HCT116 (cell line): ENCODE measurements around the gene SLCO4C1. TPM values are rescaled to one million over a fixed set of nuclear protein-coding genes. Genes with fewer than 3 reads are reported as not detected.

Experiments
- ATAC-seq: fragments of 200-7000 bp; cut with Tn5 transposase; 2 replicates; pipeline ENCODE4 v1.9.1; 2020; ENCODE audit warnings: mild to moderate bottlenecking, moderate library complexity
- BruUV-seq: library from RNA; stranded (reverse); fragments of 400-500 nt; replicated peaks from 2 replicates; lab custom pipeline; 2021; lab: Mats Ljungman, UMichigan
- CTCF ChIA-PET: fragments of 300-600 bp; sonication (Branson Sonifier 250); formaldehyde crosslinking; loops from one replicate; lab custom pipeline; 2021; ENCODE audit warnings: antibody characterized with exemption; lab: Charles Lee
- POLR2A ChIA-PET: fragments of 300-600, 350-600 bp; sonication (Branson Sonifier 250); formaldehyde crosslinking; loops from one replicate; lab custom pipeline; 2021; ENCODE audit warnings: antibody characterized with exemption; lab: Charles Lee
- RAD21 ChIA-PET, 2 experiments: fragments of 300-600 bp; sonication (Branson Sonifier 250); formaldehyde crosslinking; loops; one replicate each; lab custom pipeline; 2023; ENCODE audit warnings: low total read pairs in 2 of 2; ENCODE audit not compliant: uncharacterized antibody in 2 of 2, unreplicated experiment in 2 of 2, low non-redundant PET in 1 of 2; lab: Charles Lee
- DNase-seq: peaks from one replicate; pipeline ENCODE4 v3.0.0-alpha.2; 2010; ENCODE audit warnings: low read depth, low spot score
- H2AFZ ChIP-seq: fragments of 200-600 bp; shearing (Covaris generic), sonication (generic); 2 replicates; pipeline ENCODE4 v1.6.1; 2017; ENCODE audit warnings: low read depth, mixed run types, mixed read lengths, antibody characterized with exemption, low read length; ENCODE audit not compliant: poor library complexity, severe bottlenecking
- H3K27ac ChIP-seq: 2 replicates; pipeline ENCODE4 v1.5.1; 2012; ENCODE audit warnings: low read depth, low read length
- H3K27me3 ChIP-seq: fragments of 200-600 bp; sonication (generic); 2 replicates; pipeline ENCODE4 v1.6.1; 2016; ENCODE audit warnings: mixed run types, low read length, mixed read lengths; ENCODE audit not compliant: insufficient read depth
- H3K36me3 ChIP-seq, 2 experiments: fragments of 200-500 bp in 1 of 2; fragments of 200-600 bp in 1 of 2; sonication (Bioruptor generic) in 1 of 2; sonication (generic) in 1 of 2; 2 replicates each; pipeline versions ENCODE4 v1.5.1 to v1.6.1; 2014 to 2016; ENCODE audit warnings: low read length in 2 of 2, inconsistent platforms in 1 of 2, mixed read lengths in 1 of 2, mixed run types in 1 of 2; ENCODE audit not compliant: insufficient read depth in 2 of 2, control insufficient read depth in 1 of 2
- H3K4me1 ChIP-seq, 2 experiments: fragments of 200-600 bp in 1 of 2; sonication (generic) in 1 of 2; 2 replicates each; pipeline versions ENCODE4 v1.5.1 to v1.6.1; 2012 to 2017; ENCODE audit warnings: low read length in 2 of 2, inconsistent platforms in 1 of 2, mild to moderate bottlenecking in 1 of 2, mixed read lengths in 1 of 2, mixed run types in 1 of 2, moderate library complexity in 1 of 2; ENCODE audit not compliant: insufficient read depth in 2 of 2, control insufficient read depth in 1 of 2
- H3K4me2 ChIP-seq: fragments of 200-600 bp; sonication (generic); 2 replicates; pipeline ENCODE4 v1.6.1; 2017; ENCODE audit warnings: mixed run types, low read length, mixed read lengths
- H3K4me3 ChIP-seq, 2 experiments: fragments of 200-600 bp in 1 of 2; sonication (generic) in 1 of 2; replicated peaks in 1 of 2; 2 replicates each; pipeline ENCODE4 v1.5.1; 2011 to 2016; ENCODE audit warnings: low read length in 2 of 2, control low read depth in 1 of 2, low read depth in 1 of 2, mild to moderate bottlenecking in 1 of 2, mixed read lengths in 1 of 2, mixed run types in 1 of 2
- H3K79me2 ChIP-seq: fragments of 200-600 bp; sonication (generic); 2 replicates; pipeline ENCODE4 v1.6.1; 2017; ENCODE audit warnings: mild to moderate bottlenecking, mixed run types, low read length, moderate library complexity, mixed read lengths; ENCODE audit not compliant: insufficient read depth
- H3K9ac ChIP-seq: fragments of 200-600 bp; sonication (generic); 2 replicates; pipeline ENCODE4 v1.6.1; 2016; ENCODE audit warnings: low read length, mixed read lengths
- H3K9me2 ChIP-seq: fragments of 200-600 bp; sonication (generic), shearing (Covaris generic); 2 replicates; pipeline ENCODE4 v1.6.1; 2017; ENCODE audit warnings: mixed run types, mild to moderate bottlenecking, moderate library complexity; ENCODE audit not compliant: insufficient read depth
- H3K9me3 ChIP-seq, 2 experiments: fragments of 200-500 bp in 1 of 2; fragments of 200-600 bp in 1 of 2; sonication (Bioruptor generic) in 1 of 2; sonication (generic) in 1 of 2; 2 replicates each; pipeline ENCODE4 v1.6.1; 2014 to 2017; ENCODE audit warnings: low read length in 2 of 2, mixed read lengths in 2 of 2, inconsistent platforms in 1 of 2, low read depth in 1 of 2, mild to moderate bottlenecking in 1 of 2, mixed run types in 1 of 2, moderate library complexity in 1 of 2; ENCODE audit not compliant: control insufficient read depth in 1 of 2, insufficient read depth in 1 of 2
- H4K20me1 ChIP-seq: fragments of 200-600 bp; sonication (generic), shearing (Covaris generic); 2 replicates; pipeline ENCODE4 v1.6.1; 2017; ENCODE audit warnings: mixed run types, mild to moderate bottlenecking, moderate library complexity; ENCODE audit not compliant: insufficient read depth
- CBX3 ChIP-seq: IDR thresholded peaks from 2 replicates; pipeline ENCODE4 v1.6.1; 2012; ENCODE audit warnings: low read depth
- CEBPB ChIP-seq: IDR thresholded peaks from 2 replicates; pipeline ENCODE4 v1.6.1; 2012; ENCODE audit warnings: low read depth
- EGR1 ChIP-seq: IDR thresholded peaks from 2 replicates; pipeline ENCODE4 v1.6.1; 2012; ENCODE audit warnings: low read depth
- EZH2 ChIP-seq: fragments of 200-600 bp; sonication (generic); IDR thresholded peaks from 2 replicates; pipeline ENCODE4 v1.6.1; 2017; ENCODE audit warnings: antibody characterized with exemption, mixed run types
- FOSL1 ChIP-seq: IDR thresholded peaks from 2 replicates; pipeline ENCODE4 v1.6.1; 2012; ENCODE audit warnings: low read depth
- POLR2A ChIP-seq: IDR thresholded peaks from 2 replicates; pipeline ENCODE4 v1.7.0; 2011; ENCODE audit warnings: borderline replicate concordance; ENCODE audit not compliant: insufficient read depth, insufficient read length; ENCODE audit errors: extremely low read depth
- POLR2AphosphoS5 ChIP-seq: IDR thresholded peaks from 2 replicates; pipeline ENCODE4 v1.6.1; 2011; ENCODE audit warnings: mild to moderate bottlenecking, low read depth, low read length, moderate library complexity
- RAD21 ChIP-seq: IDR thresholded peaks from 2 replicates; pipeline ENCODE4 v1.6.1; 2012; ENCODE audit warnings: low read depth, mild to moderate bottlenecking
- SIN3A ChIP-seq: IDR thresholded peaks from 2 replicates; pipeline ENCODE4 v1.6.1; 2012; ENCODE audit warnings: low read depth
- SP1 ChIP-seq: IDR thresholded peaks from 2 replicates; pipeline ENCODE4 v1.6.1; 2012; ENCODE audit warnings: low read depth
- SRF ChIP-seq: IDR thresholded peaks from 2 replicates; pipeline ENCODE4 v1.6.1; 2012; ENCODE audit warnings: low read depth
- ZBTB33 ChIP-seq: IDR thresholded peaks from 2 replicates; pipeline ENCODE4 v1.6.1; 2011; ENCODE audit warnings: mild to moderate bottlenecking, low read length, moderate library complexity; ENCODE audit not compliant: insufficient replicate concordance; ENCODE audit errors: extremely low read depth
- ZFX ChIP-seq: fragments of 450-650 bp; IDR thresholded peaks from 2 replicates; pipeline ENCODE4 v1.6.1; 2017
- ZNF274 ChIP-seq: fragments of 200-500 bp; sonication (Bioruptor generic); IDR thresholded peaks from 2 replicates; pipeline ENCODE4 v1.6.1; 2014; ENCODE audit warnings: mild to moderate bottlenecking, low read depth, low read length, inconsistent platforms
- intact Hi-C: fragments of 100-400 bp; cut with micrococcal nuclease; formaldehyde crosslinking; loops from 2 replicates; pipeline ENCODE4 v1.10.0; 2022
- total RNA-seq: library from RNA; stranded (reverse); gene quantifications from one replicate; pipeline ENCODE4 v1.2.1, GENCODE V29; 2021; ENCODE audit not compliant: unreplicated experiment
- TF ChIP-seq, protein P1 (sequence below): IDR thresholded peaks from 2 replicates; pipeline ENCODE4 v1.6.1; 2012

SLCO4C1 gene
- total RNA-seq, 1 experiment from 2014 or later = 0.12 TPM

- Histone ChIP-seq H3K4me2 (no peak overlapping the region), H3K4me1 (no peaks in the 10 kb centered on the region), H3K4me3 (no peak overlapping the region), H3K27me3 (no peaks in the 10 kb centered on the region), H3K9me2 (no peaks in the 10 kb centered on the region), H3K9ac (no peak overlapping the region), H3K27ac (no peak overlapping the region), H3K9me3 (no peaks in the 10 kb centered on the region), H2AFZ (no peak overlapping the region), H3K36me3 (no peaks in the 10 kb centered on the region), H4K20me1 (no peaks in the 10 kb centered on the region), H3K79me2 (no peaks in the 10 kb centered on the region)
- ChIA-PET CTCF (no interaction called here), POLR2A (no interaction called here), RAD21 (no interaction called here)
- no TSS peak for BruUV-seq
- intact Hi-C loops = no loop called here
- ATAC-seq (no peak), DNase-seq (no peak)
- TF ChIP-seq EGR1 = no peak
- no peak for TF ChIP-seq SRF
- no peak for TF ChIP-seq CEBPB
- TF ChIP-seq, protein P1, sequence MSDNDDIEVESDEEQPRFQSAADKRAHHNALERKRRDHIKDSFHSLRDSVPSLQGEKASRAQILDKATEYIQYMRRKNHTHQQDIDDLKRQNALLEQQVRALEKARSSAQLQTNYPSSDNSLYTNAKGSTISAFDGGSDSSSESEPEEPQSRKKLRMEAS = no peak
- TF ChIP-seq FOSL1 = no peak
- no peak for TF ChIP-seq ZBTB33
- TF ChIP-seq RAD21 = no peak
- TF ChIP-seq CBX3 = no peak
- no peak for TF ChIP-seq POLR2A
- no peak for TF ChIP-seq EZH2
- TF ChIP-seq ZFX = no peak
- no peak for TF ChIP-seq ZNF274
- no peak for TF ChIP-seq SP1
- TF ChIP-seq POLR2AphosphoS5 = no peak
- no peak for TF ChIP-seq SIN3A
Observed at GRCh38 chr5:102249381-102249780, 46.7 kb downstream of the SLCO4C1 start.
